Right cardiac atrium (tissue), 5 donors: ENCODE measurements around the gene COG1. TPM values are rescaled to one million over a fixed set of nuclear protein-coding genes. Genes with fewer than 3 reads are reported as not detected.
A peak's percentile ranks its signal among the peaks of the same experiment; 100 is the strongest.

Source experiments
- ATAC-seq, 2 donors: fragments of 200-7000 bp; cut with Tn5 transposase; one replicate each; pipeline versions ENCODE4 v1.8.0 to v1.9.1; 2020; ENCODE audit warnings: moderate library complexity in 2 of 2, mild to moderate bottlenecking in 1 of 2
- DNase-seq, 3 donors: peaks; one replicate each; pipeline ENCODE4 v3.0.0-alpha.2; 2020
- H3K27ac ChIP-seq: one replicate; pipeline ENCODE4 v1.5.1; 2013; ENCODE audit warnings: mild to moderate bottlenecking, low read length, control low read depth, moderate library complexity
- H3K27me3 ChIP-seq: one replicate; pipeline ENCODE4 v1.6.1; 2013; ENCODE audit not compliant: control insufficient read depth, insufficient read depth
- H3K4me1 ChIP-seq: one replicate; pipeline ENCODE4 v1.6.1; 2013; ENCODE audit warnings: low read length; ENCODE audit not compliant: control insufficient read depth, insufficient read depth
- H3K4me3 ChIP-seq: one replicate; pipeline ENCODE4 v1.5.1; 2013; ENCODE audit warnings: low read length, control low read depth
- H3K9me3 ChIP-seq: one replicate; pipeline ENCODE4 v1.6.1; 2013; ENCODE audit warnings: low read length; ENCODE audit not compliant: control insufficient read depth
- WGBS: extraction: QIAGEN DNeasy Blood & Tissue Kit; methylation state at CpG from one replicate; pipeline ENCODE4 v1.1.7; 2013; 5-methylcytosine and 5-hydroxymethylcytosine counted together
- intact Hi-C, 4 donors: fragments of 100-400 bp; cut with DNase I; formaldehyde crosslinking; loops; one replicate each; pipeline versions ENCODE4 v1.11.0 to v1.14.0; 2022 to 2023
- polyA plus RNA-seq: library from polyadenylated mRNA; stranded (reverse); fragments of 200-250 nt; gene quantifications from one replicate; pipeline ENCODE4 v1.2.3, GENCODE V29; 2013
- total RNA-seq, 4 donors: library from RNA; stranded (reverse); fragmentation: NEBNext Ultra II Directional; extraction: Animal tissue kit (Norgen Biotek cat#: 25700); gene quantifications; one replicate each; pipeline ENCODE4 v1.2.1, GENCODE V29; 2021
- donor health status: healthy with polysubstance abuse.
- donor health status: DM: no; HTN: yes; CAD: no.
- donor health status: DM: no; HTN: no; CAD: no.
- donor health status: DM: no; HTN: yes; CAD: no; lungs with severe emphysema.
- donor health status: DM: yes; HTN: yes; CAD: no.

COG1 gene
- total and polyA plus RNA-seq, 5 donors = 38.5 to 51.4 (median 43.2) TPM

DNA sequence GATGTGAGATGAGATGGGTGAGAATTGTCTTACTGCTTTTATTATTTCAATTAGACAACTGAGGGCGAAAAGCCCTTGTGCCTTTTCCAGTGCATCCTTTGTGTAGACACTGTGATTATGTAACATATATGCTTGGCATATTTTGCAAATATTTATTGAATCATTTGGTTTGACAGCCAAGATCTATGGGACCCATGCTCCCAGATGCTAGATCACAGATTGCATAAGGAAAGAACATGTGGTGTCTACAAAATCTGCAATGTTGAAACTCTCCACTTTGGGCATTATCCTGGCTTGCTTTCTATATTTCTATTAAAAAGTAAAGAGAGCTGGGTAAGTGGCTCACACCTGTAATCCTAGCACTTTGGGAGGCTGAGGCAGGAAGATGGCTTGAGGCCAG is 4.8 kb upstream of the COG1 start:
- H3K9me3 ChIP-seq = no peaks in the 10 kb centered on the region
- no peak overlapping the region for H3K27ac ChIP-seq
- H3K4me3 ChIP-seq = no peak overlapping the region
- WGBS = 96% methylated on average over 1 of the region's 1 CpG
- no peaks in the 10 kb centered on the region for H3K27me3 ChIP-seq
- DNase-seq (no peak), ATAC-seq (no peak)
- intact Hi-C loops = loop anchor here in 3 of 4 donors (10.0 kb wide), 2 partner anchors 73 to 463 kb away; no protein-coding TSS in a partner anchor
- H3K4me1 ChIP-seq = peaks cover 2% of the 10 kb centered on the region

DNA sequence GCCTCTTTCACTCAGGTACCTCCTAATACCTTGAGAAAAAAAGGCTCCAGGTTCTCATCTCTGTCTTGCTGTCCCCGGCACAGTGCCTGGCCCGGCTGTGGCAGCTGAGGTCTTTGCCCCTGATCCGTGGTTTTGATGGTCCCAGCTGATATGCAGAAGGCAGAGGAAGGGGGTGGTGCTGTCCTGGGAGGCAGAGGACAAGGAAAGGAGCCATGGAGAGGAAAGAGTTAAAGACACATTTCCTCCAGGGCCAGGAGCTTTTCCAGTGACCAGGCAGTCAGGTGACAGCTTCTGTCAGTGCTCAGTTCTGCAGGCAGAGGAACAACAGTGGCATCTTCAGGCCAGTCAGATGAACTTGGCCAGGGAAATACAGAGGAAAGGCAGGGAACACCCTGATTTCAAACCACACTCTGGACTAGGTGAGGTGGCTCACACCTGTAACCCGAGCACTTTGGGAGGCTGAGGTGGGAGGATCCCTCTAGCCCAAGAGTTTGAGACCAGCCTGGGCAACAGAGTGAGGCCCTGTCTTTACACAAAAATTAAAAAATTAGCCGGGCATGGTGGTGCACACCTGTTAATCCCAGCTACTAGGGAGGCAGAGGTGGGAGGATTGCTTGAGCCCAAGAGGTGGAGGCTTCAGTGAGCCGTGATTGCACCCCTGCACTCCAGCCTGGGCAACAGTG is 3.3 kb upstream of the COG1 start:
- no peaks in the 10 kb centered on the region for H3K27me3 ChIP-seq
- no peak for DNase-seq
- ATAC-seq = peak in 1 of 2 donors; percentile 6
- no peaks in the 10 kb centered on the region for H3K9me3 ChIP-seq
- 71% methylated on average over 6 of the region's 6 CpGs for WGBS
- H3K27ac ChIP-seq = no peak overlapping the region
- no peak overlapping the region for H3K4me3 ChIP-seq
- intact Hi-C loops = loop anchor here in 3 of 4 donors (5.0 to 10.0 kb wide), 5 partner anchors 43 to 465 kb away; a partner anchor contains a TSS
- H3K4me1 ChIP-seq = peaks cover 5% of the 10 kb centered on the region

DNA sequence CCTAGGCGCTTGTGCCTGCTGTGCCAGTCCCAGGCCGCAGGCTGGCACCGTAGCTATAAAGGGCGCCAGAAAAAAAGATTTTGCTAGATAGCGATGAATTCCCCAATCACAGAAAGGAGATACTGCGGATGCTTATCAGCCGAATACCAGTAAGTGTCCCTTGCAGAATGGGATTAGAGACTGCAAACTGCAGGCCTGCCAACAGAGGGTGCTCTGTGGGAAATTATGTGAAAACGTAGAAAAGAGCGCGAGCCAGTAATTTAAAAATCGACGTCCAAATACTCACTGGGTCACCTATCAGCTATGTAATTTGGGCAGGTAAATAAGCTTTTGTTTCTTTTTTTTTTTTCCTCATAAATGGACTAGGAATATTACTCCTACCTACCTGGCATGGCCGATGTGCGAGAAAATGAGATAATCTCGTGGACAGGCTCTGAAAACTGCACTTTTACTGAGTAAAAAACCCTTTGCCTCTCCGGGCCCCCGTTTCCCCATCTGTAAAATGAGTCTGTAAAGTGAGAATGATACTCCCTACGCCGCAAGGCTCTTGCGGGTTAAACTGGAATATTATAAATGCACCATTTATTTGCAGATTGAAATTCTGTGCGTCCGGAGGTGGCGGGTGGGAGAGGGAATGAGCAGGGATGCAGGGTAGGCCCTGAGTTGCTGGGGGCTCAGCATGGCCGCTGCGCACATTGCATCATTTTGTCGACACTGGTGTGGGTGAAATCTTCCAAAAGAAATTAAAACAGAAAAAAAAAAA is 1.2 kb upstream of the COG1 start:
- WGBS = 4% methylated on average over 26 of the region's 26 CpGs
- ATAC-seq = peak; percentile 24 to 37

DNA sequence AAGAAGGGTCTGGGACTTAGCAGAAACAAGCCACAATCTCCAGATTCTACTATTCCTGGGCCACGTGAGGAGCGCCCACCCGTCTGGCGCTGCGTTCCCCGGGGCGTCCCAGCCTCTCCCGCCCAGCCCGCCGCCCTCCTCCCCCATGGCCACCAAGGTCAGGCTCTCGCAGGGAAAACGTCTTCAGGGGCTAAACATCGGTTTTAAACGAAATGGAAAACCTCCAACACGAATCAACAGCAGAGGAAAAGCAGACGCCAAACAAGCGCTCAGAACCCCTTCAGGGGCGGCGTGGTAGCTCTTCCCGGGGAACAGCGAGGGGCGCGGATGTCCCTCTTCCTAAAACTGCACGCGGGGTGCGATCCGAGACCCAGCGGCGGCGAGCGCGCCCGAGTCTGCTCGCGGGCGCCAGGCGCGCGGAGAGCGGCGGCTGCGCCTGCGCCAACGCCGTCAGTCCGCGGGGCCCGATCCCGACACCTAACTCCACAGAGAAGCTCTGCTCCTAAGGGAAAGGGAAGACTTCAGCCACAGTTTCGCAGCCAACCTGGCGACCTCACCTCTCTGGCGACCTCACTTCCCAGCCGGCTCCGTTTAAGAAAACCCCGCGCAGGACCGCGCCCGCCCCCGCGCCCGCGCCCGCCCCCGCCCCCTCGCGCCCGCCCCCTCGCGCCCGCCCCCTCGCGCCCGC is 505 bp upstream of the COG1 start:
- peak overlapping the region; percentile 90 for H3K27ac ChIP-seq
- DNase-seq (peak; percentile 72 to 88 (median 87)), ATAC-seq (peak; percentile 79 to 82)
- WGBS = under 1% methylated on average over 65 of the region's 74 CpGs
- intact Hi-C loops = loop anchor here in 2 of 4 donors (5.0 to 10.0 kb wide), 3 partner anchors 40 to 465 kb away; a partner anchor contains a TSS
- H3K4me1 ChIP-seq = peaks cover 5% of the 10 kb centered on the region
- H3K4me3 ChIP-seq = peak overlapping the region; percentile 95
- H3K9me3 ChIP-seq = no peaks in the 10 kb centered on the region
- H3K27me3 ChIP-seq = no peaks in the 10 kb centered on the region

More for the DNA sequence above, 1.2 kb upstream of the COG1 start:
- DNase-seq = peak; percentile 68 to 89 (median 81)
- intact Hi-C loops = loop anchor here in 2 of 4 donors (5.0 to 10.0 kb wide), 3 partner anchors 41 to 464 kb away; a partner anchor contains a TSS
- no peaks in the 10 kb centered on the region for H3K27me3 ChIP-seq
- peaks cover 5% of the 10 kb centered on the region for H3K4me1 ChIP-seq
- H3K4me3 ChIP-seq = peak overlapping the region; percentile 95
- peak overlapping the region; percentile 90 for H3K27ac ChIP-seq
- H3K9me3 ChIP-seq = no peaks in the 10 kb centered on the region

DNA sequence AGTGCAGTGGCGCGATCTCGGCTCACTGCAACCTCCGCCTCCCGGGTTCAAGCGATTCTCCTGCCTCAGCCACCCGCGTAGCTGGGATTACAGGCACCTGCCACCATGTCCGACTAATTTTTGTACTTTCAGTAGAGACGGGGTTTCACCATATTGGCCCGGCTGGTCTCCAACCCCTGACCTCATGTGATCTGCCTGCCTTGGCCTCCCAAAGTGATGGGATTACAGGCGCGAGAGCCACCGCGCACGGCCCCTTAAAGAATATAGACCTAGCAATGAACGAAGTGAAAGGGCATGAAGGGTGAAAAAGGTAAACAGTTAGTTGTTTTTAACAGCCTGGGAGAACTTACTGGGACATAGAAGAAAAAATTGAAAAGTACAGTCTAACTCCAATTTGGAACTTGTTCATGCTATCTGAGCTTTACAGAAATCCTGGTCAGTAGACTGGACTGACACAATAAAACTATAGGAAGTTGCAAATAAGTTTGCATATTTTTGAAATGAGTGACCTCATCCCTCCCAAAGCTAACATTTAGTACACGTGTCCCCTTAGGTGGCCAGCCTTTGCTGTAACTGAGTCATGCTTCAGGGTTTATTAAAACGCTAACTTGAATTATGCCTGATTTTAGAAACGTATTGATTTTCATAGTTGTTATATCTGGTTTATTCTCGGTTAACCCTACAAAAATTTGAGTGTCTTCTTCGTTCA is 1.8 kb downstream of the COG1 start:
- ATAC-seq (no peak), DNase-seq (no peak)
- Histone ChIP-seq H3K4me1 (peaks cover 5% of the 10 kb centered on the region), H3K9me3 (no peaks in the 10 kb centered on the region), H3K4me3 (no peak overlapping the region), H3K27me3 (no peaks in the 10 kb centered on the region), H3K27ac (no peak overlapping the region)
- 91% methylated on average over 22 of the region's 22 CpGs for WGBS
- intact Hi-C loops = loop anchor here in 2 of 4 donors (5.0 to 10.0 kb wide), 3 partner anchors 38 to 467 kb away; a partner anchor contains a TSS

DNA sequence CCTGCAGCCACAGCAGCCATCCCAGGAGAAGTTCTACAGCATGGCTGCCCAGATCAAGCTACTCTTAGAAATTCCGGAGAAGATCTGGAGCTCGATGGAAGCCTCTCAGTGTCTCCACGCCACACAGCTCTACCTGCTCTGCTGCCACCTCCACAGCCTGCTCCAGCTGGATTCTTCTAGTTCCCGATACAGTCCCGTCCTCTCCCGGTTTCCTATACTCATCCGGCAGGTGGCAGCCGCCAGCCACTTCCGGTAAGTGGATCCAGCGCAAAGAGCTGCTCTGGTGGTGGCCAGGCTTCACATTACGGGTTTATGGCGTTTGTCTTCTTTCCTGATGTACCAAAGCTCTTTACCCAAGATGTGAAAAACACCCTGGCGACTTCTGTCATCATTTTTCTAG is 3.6 kb downstream of the COG1 start:
- peak in 2 of 3 donors; percentile 35 to 72 for DNase-seq
- Histone ChIP-seq H3K27me3 (no peaks in the 10 kb centered on the region), H3K9me3 (no peaks in the 10 kb centered on the region), H3K4me1 (peaks cover 9% of the 10 kb centered on the region), H3K4me3 (no peak overlapping the region), H3K27ac (no peak overlapping the region)
- WGBS = 62% methylated on average over 13 of the region's 13 CpGs
- no peak for ATAC-seq
- intact Hi-C loops = loop anchor here in 1 of 4 donors (10.0 kb wide), 1 partner anchor 58 kb away; no protein-coding TSS in a partner anchor

DNA sequence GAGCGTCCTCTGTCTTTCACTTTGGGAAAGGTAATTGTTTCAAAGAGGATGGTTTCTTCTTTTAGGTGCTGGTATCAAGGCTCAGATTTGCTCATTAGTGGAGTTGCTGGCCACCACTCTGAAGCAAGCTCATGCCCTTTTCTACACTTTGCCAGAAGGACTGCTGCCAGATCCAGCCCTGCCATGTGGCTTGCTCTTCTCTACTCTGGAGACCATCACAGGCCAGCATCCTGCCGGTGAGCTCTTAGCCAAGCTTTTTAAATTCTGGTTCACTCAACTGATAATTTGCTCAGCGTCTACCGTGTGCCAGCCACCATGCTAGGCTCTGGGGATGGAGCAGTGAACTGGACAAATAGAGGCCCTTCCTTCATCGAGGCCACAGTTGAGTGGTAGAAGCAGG is 4.3 kb downstream of the COG1 start:
- ATAC-seq (no peak), DNase-seq (no peak)
- no peak overlapping the region for H3K27ac ChIP-seq
- H3K9me3 ChIP-seq = no peaks in the 10 kb centered on the region
- no peak overlapping the region for H3K4me3 ChIP-seq
- H3K27me3 ChIP-seq = no peaks in the 10 kb centered on the region
- intact Hi-C loops = loop anchor here in 1 of 4 donors (10.0 kb wide), 1 partner anchor 58 kb away; no protein-coding TSS in a partner anchor
- peaks cover 7% of the 10 kb centered on the region for H3K4me1 ChIP-seq
- 89% methylated on average over 5 of the region's 5 CpGs for WGBS

DNA sequence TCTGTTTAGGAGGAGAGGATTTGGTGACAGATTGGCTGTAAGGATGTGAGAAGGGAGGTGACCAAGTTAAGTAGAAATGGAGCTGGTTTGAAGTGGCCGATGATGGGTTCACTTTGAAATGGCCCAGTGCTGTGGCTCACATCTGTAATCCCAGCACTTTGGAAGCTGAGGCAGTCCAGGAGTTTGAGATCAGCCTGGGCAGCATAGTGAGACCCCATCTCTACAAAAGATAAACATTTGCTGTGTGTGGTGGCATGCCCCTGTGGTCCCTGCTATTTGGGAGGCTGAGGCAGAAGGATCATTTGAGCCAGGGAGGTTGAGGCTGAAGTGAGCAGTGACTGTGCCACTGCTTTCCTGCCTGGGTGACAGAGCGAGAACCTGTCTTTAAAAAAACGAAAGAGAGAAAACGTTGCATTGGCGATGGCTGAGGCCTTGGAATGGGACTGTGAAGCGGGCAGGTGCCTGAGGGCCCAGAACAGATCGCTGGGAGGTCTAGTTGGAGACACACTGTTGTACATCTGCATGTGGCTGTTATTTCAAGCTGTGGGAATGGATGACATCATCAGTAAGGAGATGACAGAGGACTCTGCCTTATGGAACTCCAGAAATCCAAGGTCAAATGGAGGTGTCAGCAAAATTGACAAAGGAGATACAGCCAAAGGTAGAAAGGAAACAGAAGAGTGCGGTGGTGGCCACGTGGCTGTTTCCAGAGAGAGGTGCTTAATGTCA is 5.5 kb downstream of the COG1 start:
- DNase-seq = no peak
- 89% methylated on average over 9 of the region's 9 CpGs for WGBS
- no peaks in the 10 kb centered on the region for H3K9me3 ChIP-seq
- intact Hi-C loops = loop anchor here in 1 of 4 donors (10.0 kb wide), 1 partner anchor 56 kb away; no protein-coding TSS in a partner anchor
- no peak overlapping the region for H3K27ac ChIP-seq
- no peaks in the 10 kb centered on the region for H3K27me3 ChIP-seq
- H3K4me3 ChIP-seq = no peak overlapping the region
- H3K4me1 ChIP-seq = peaks cover 12% of the 10 kb centered on the region
- ATAC-seq = no peak

DNA sequence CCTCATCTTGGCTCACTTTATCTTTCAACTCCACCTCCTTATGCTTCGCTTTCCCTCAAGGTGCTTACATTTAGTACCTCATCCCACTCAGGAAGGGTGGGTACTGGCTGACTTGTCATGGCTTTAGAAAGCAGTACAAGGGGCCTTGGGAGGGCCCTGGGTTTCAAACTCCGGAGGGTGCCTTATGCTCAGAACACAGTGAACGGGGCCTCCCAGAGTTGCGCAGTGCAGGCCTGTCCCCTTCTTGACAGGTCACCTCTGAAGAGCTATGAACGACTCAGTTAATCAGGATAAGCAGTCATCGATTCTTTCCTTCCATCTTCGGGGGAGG is 6.0 kb downstream of the COG1 start:
- intact Hi-C loops = loop anchor here in 1 of 4 donors (10.0 kb wide), 1 partner anchor 56 kb away; no protein-coding TSS in a partner anchor
- H3K4me3 ChIP-seq = no peak overlapping the region
- no peak for ATAC-seq
- H3K27ac ChIP-seq = no peak overlapping the region
- no peaks in the 10 kb centered on the region for H3K27me3 ChIP-seq
- DNase-seq = no peak
- H3K4me1 ChIP-seq = peaks cover 11% of the 10 kb centered on the region
- no peaks in the 10 kb centered on the region for H3K9me3 ChIP-seq
- WGBS = 93% methylated on average over 7 of the region's 7 CpGs
